Esophagus (tissue), 2 donors: ENCODE measurements around the gene EMILIN3. TPM values are rescaled to one million over a fixed set of nuclear protein-coding genes. Genes with fewer than 3 reads are reported as not detected.

Experiments used
- H3K27ac ChIP-seq, 2 donors: one replicate each; pipeline ENCODE4 v1.5.1; 2013; ENCODE audit warnings: low read depth in 2 of 2, mild to moderate bottlenecking in 2 of 2, inconsistent platforms in 1 of 2, low read length in 1 of 2, moderate library complexity in 1 of 2
- H3K27me3 ChIP-seq, 2 donors: one replicate each; pipeline ENCODE4 v1.6.1; 2013; ENCODE audit warnings: low read length in 2 of 2, control low read depth in 1 of 2, mild to moderate bottlenecking in 1 of 2; ENCODE audit not compliant: insufficient read depth in 2 of 2, control insufficient read depth in 1 of 2
- H3K36me3 ChIP-seq, 2 donors: one replicate each; pipeline ENCODE4 v1.6.1; 2013; ENCODE audit warnings: low read length in 1 of 2; ENCODE audit not compliant: control insufficient read depth in 2 of 2, insufficient read depth in 2 of 2
- H3K4me1 ChIP-seq, 2 donors: one replicate each; pipeline ENCODE4 v1.6.1; 2013; ENCODE audit warnings: low read length in 1 of 2; ENCODE audit not compliant: control insufficient read depth in 2 of 2, insufficient read depth in 2 of 2
- H3K4me3 ChIP-seq, 2 donors: one replicate each; pipeline ENCODE4 v1.5.1; 2013; ENCODE audit warnings: low read length in 2 of 2, mild to moderate bottlenecking in 2 of 2, low read depth in 1 of 2, moderate library complexity in 1 of 2
- H3K9me3 ChIP-seq, 2 donors: one replicate each; pipeline ENCODE4 v1.6.1; 2013; ENCODE audit warnings: mild to moderate bottlenecking in 2 of 2, low read depth in 1 of 2, low read length in 1 of 2, moderate library complexity in 1 of 2; ENCODE audit not compliant: control insufficient read depth in 2 of 2, insufficient read depth in 1 of 2
- WGBS, 2 donors: extraction: QIAGEN DNeasy Blood & Tissue Kit; methylation state at CpG; one replicate each; pipeline ENCODE4 v1.1.7; 2013; 5-methylcytosine and 5-hydroxymethylcytosine counted together
- polyA plus RNA-seq, 2 donors: library from polyadenylated mRNA; stranded (reverse); fragments of 200-250 nt; gene quantifications; one replicate each; pipeline ENCODE4 v1.2.3, GENCODE V29; 2013
- donor health status: healthy with polysubstance abuse.
- donor health status: Bipolar disorder and iron deficiency.

Gene EMILIN3
- polyA plus RNA-seq, 2 donors, result 0.27 to 0.43 TPM

DNA sequence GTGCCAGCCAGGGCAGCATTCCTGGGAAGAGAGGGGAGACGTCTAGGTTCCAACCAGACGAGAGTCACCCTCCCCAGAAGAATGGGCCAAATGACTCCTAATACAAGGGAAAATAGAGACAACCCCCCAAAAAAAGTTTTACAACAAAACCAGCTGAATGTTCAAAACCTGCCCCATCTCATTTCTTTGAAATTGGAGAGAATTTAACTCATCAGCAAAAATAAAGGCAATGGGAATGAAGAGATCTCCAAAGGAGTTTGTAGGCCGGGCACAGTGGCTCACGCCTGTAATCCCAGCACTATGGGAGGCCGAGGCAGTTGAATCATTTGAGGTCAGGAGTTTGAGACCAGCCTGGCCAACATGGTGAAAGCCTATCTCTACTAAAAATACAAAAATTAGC, 9.7 kb upstream of the EMILIN3 start:
- 89% methylated on average over 5 of the region's 5 CpGs for WGBS, 2 donors
- H3K27me3 ChIP-seq, result no peaks in the 10 kb centered on the region
- H3K27ac ChIP-seq, result no peak overlapping the region
- no peak overlapping the region for H3K4me3 ChIP-seq
- H3K9me3 ChIP-seq, result peaks cover 0 to under 1% of the 10 kb centered on the region in 2 donors
- H3K36me3 ChIP-seq, result no peaks in the 10 kb centered on the region
- no peaks in the 10 kb centered on the region for H3K4me1 ChIP-seq

- Histone ChIP-seq H3K36me3 (no peaks in the 10 kb centered on the region), H3K4me1 (no peaks in the 10 kb centered on the region), H3K27ac (no peak overlapping the region), H3K4me3 (no peak overlapping the region), H3K27me3 (no peaks in the 10 kb centered on the region), H3K9me3 (peaks cover 0 to 2% of the 10 kb centered on the region in 2 donors)
- WGBS, 2 donors, result 65 to 81% methylated on average over 9 of the region's 9 CpGs
Observed at GRCh38 chr20:41375846-41376245, 9.2 kb upstream of the EMILIN3 start.

DNA sequence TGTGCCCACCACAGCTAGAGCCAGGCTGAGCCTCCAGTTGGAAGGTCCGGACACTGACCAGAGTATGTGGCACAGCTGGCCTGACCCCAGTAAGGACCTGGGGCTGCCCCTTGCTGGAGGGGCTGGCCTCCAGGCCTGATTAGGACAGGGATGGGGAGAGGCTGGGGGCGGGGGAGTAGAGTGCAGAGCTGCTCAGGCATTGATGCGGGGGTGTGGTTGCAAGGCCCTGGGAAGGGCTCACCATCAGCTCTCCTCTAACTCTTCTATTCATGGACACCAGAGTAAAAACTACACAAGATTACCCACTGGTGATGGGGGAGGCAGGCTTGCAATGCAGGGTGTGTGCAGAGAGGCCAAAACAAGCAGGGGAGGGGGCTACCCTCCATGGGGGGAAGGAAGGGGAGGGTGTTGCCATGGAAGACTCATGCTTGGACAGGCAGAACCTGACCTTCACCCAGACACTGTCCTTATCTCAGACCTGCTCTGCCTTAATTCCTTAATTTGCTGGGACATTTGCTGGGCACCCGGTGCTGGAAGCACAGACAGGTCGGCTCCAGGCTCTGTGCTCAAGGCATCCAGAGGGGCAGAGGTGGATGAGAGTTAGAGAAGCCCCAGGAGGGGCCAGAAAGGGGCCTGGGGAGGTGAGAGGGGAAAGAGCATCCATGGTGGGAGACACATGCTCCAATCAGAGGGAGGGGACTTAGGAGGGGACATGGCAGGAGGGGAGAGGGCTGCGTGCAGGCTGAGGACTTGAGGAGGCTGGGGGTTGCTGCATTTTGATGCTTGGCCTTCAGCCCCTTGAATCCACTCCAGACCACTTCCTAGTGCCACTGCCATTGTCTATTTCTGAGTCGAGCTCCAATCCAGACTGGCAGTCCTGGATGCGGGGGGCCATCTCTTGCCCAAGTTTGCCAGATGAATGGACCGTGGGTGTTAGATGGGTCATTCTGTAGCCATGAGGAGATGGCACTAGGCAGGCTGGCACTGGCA, 7.6 kb upstream of the EMILIN3 start:
- Histone ChIP-seq H3K36me3 (no peaks in the 10 kb centered on the region), H3K4me1 (no peaks in the 10 kb centered on the region), H3K4me3 (no peak overlapping the region), H3K9me3 (peaks cover 0 to 2% of the 10 kb centered on the region in 2 donors), H3K27me3 (no peaks in the 10 kb centered on the region), H3K27ac (no peak overlapping the region)
- WGBS, 2 donors, result 86 to 90% methylated on average over 9 of the region's 9 CpGs

DNA sequence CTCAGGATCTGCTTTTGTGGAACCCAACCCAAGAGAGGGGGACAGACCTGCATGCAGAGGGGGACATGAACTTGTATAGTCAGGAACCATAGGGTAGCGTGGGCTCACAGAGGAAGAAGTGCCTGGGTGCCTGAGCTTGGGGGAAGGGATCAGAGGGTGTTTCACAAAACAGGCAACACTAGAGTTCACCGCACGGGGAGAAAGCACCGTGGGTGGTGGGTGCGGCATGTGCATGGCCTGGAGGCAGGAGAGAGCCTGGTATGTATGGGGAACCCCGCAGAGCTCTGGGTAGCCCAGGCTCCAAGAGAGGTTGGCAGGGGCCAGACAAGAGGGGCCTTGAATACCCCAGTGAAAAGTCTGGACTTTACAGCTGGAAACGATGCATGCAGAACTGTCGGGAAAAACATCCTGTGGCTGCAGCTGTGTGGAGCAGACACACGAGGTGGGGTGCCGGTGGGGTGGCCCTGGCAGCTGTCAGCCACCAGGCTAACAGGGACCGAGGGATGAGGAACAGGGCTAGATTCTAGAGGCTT, 6.7 kb upstream of the EMILIN3 start:
- no peaks in the 10 kb centered on the region for H3K4me1 ChIP-seq
- no peaks in the 10 kb centered on the region for H3K27me3 ChIP-seq
- 61 to 62% methylated on average over 11 of the region's 11 CpGs for WGBS, 2 donors
- H3K9me3 ChIP-seq, result peaks cover 0 to 2% of the 10 kb centered on the region in 2 donors
- H3K27ac ChIP-seq, result no peak overlapping the region
- H3K36me3 ChIP-seq, result no peaks in the 10 kb centered on the region
- H3K4me3 ChIP-seq, result no peak overlapping the region

DNA sequence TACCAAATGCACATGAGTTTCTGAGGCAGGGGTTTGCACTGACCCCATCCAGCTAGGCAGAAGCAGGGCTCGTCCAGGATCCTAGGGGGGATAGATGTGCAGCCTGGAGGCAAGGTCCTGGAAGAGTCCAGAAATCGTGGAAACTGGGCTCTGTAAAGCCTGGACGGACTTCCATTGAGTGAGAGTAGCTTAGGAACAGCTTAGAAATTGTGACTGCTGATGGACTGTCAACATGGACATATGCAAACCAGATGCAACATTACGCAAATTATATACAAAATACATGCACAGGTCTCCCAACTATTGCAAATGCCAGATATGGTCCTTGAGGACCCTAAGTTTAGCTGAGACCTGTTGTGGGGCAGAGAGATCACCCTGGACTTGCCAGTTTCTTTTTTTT, 4.8 kb upstream of the EMILIN3 start:
- WGBS, 2 donors, result 87% methylated on average over 4 of the region's 4 CpGs
- Histone ChIP-seq H3K27me3 (peaks cover 0 to 13% of the 10 kb centered on the region in 2 donors), H3K36me3 (no peaks in the 10 kb centered on the region), H3K4me3 (no peak overlapping the region), H3K27ac (no peak overlapping the region), H3K9me3 (peaks cover 0 to 2% of the 10 kb centered on the region in 2 donors), H3K4me1 (no peaks in the 10 kb centered on the region)

DNA sequence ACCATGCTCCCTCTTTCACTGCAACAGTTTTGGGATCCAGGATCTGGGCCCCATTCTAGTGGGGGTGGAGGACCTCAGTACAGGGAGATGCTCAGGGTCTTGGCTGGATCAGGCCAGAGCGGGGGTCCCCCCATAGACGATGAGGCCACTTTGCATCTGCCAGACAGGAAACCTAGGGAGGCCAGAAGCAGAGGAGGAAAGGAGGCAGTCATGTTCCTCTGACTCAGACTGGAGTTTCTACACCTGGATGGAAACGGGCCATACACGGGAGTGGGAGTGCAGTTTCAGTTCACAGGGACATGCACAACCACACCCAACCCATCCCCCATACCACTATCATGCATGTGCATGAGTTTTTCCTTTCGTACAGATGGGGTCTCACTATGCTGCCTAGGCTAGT, 3.6 kb upstream of the EMILIN3 start:
- 76 to 85% methylated on average over 5 of the region's 5 CpGs for WGBS, 2 donors
- Histone ChIP-seq H3K36me3 (no peaks in the 10 kb centered on the region), H3K27me3 (peaks cover 0 to 18% of the 10 kb centered on the region in 2 donors), H3K9me3 (peaks cover 0 to 2% of the 10 kb centered on the region in 2 donors), H3K27ac (no peak overlapping the region), H3K4me1 (peaks cover 3 to 7% of the 10 kb centered on the region in 2 donors), H3K4me3 (no peak overlapping the region)

GRCh38 chr20:41369673-41370072, 3.1 kb upstream of the EMILIN3 start:
- H3K4me1 ChIP-seq, result peaks cover 3 to 7% of the 10 kb centered on the region in 2 donors
- H3K27me3 ChIP-seq, result peaks cover 0 to 18% of the 10 kb centered on the region in 2 donors
- no peak overlapping the region for H3K4me3 ChIP-seq
- peaks cover 0 to 2% of the 10 kb centered on the region in 2 donors for H3K9me3 ChIP-seq
- WGBS, 2 donors, result 79 to 83% methylated on average over 2 of the region's 2 CpGs
- H3K36me3 ChIP-seq, result no peaks in the 10 kb centered on the region
- H3K27ac ChIP-seq, result no peak overlapping the region

DNA sequence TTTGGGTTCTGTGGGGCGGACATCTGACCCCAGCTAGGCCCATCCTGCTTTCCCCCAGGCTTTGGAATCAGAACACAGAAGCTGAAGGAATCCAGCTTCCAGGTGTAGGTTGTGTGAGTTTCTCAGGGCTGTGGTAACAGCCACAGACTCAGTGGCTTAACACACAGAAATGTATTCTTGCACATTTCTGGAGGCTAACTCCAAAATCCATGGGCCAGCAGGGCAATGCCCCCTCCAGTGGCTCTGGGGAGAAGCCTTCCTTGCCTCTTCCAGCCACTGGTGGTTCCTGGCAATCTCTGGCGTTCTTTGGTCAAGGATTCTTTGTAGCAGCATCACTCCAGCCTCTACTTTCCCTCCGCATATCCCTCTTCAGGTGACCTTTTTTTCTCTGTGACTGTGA, 1.3 kb upstream of the EMILIN3 start:
- Histone ChIP-seq H3K4me1 (peaks cover 3 to 7% of the 10 kb centered on the region in 2 donors), H3K36me3 (no peaks in the 10 kb centered on the region), H3K27me3 (peaks cover 0 to 18% of the 10 kb centered on the region in 2 donors), H3K4me3 (no peak overlapping the region), H3K9me3 (peaks cover 0 to 4% of the 10 kb centered on the region in 2 donors), H3K27ac (no peak overlapping the region)
- WGBS, 2 donors, result 90 to 93% methylated on average over 3 of the region's 3 CpGs

DNA sequence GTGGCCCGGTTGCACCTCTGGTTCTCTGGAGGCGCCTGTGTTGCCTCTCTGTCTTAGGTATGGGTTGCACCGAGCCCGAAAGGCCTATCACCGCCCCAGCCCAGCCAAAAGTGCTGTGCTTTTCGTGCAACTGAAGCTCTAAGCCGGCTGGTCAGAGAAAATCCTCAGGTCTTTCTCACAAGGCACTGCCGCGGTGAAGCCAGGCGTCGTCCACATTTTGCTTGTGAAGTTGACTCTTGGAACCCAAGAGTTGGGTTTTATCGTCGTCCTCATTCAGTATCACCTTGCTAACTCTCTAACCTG, 726 bp upstream of the EMILIN3 start:
- peaks cover 0 to 18% of the 10 kb centered on the region in 2 donors for H3K27me3 ChIP-seq
- H3K4me1 ChIP-seq, result peaks cover 3 to 7% of the 10 kb centered on the region in 2 donors
- H3K9me3 ChIP-seq, result peaks cover 0 to 4% of the 10 kb centered on the region in 2 donors
- H3K36me3 ChIP-seq, result no peaks in the 10 kb centered on the region
- H3K4me3 ChIP-seq, result no peak overlapping the region
- H3K27ac ChIP-seq, result no peak overlapping the region
- 65 to 79% methylated on average over 13 of the region's 13 CpGs for WGBS, 2 donors
